NCI-H1694 treated with DMSO at 0.1 percent for 48 hours (cell line): ENCODE results near the gene CRMP1.

Experiments used
- DNase-seq: peaks from one replicate; lab custom pipeline; 2025; lab: John Stamatoyannopoulos, UW

The CRMP1 gene

GRCh38 chr4:5796976-5797375, 95.9 kb downstream of the CRMP1 start:
- no peak for DNase-seq

- no peak for DNase-seq
These were observed 97.3 kb downstream of the CRMP1 start for GRCh38 chr4:5795580-5795979.

DNA sequence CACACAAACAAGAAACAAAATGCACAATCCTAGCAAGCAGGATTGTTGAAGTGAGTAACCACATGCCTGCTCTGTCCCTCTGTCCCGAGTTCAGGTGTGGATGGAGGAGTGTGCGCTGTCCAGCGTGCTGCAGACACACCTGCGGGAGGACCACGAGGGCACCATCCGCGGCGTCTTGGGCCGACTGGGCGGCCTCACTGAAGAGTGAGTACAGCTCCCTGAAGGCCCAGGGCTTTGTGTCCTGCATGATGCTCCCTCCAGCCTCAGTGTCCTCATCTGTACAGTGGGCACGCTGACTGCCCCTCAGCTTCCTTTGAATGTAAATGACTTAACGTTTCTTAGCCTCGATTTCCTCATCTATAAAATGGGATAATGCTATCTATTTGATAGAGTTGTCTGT, 99.4 kb downstream of the CRMP1 start:
- DNase-seq = no peak

DNA sequence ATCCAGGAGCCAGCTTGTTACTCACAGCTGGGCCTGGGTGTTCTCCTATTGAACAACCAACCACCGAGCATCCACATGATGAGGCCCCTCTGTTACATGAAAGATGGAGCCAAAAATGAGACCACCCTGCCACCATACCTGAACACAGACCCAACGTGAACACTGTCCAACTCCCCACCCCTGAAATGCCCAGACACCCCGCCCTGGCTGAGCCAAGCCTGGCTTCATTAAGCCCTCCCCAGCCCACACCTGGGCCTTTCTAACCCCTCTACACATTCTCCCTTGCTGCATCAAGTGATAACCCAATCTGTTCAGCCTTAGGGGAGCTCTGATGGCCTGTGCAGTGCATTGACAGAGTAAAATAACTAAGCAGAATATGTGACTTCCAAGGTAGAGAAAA, 101.2 kb downstream of the CRMP1 start:
- DNase-seq = no peak

DNA sequence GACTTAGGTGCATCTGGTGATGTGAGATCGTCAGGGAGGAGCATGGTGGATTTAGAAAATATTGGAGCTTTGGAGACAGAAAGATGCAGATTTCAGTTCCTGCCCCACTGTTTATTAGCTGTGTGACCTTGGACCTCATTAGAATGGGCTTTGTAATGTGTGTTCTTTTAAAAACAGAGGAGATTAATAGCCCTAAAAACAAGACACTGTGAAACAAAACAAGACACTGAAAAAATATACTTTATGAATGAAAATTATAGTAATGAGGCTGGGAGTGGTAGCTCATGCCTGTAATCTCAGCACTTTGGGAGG, 102.4 kb downstream of the CRMP1 start:
- DNase-seq = no peak

DNA sequence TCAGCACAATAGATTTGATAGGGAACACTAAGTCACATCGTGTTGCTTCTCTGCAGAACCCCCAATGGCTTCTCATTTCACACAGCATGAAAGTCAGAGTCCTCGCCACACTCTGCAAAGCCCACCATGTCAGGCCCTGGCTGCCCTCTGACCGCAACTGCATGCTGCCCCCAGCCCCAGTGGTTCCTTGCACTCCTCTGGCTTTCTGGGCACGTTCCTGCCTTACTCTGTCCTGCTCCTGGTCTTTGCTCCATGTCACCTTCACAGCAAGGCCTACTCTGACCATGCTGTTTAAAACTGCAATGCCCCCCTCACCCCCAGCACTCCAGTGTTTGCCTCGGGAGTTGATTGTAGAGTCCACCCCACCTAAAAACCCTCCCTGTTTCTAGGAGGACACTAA, 103.7 kb downstream of the CRMP1 start:
- DNase-seq = no peak

DNA sequence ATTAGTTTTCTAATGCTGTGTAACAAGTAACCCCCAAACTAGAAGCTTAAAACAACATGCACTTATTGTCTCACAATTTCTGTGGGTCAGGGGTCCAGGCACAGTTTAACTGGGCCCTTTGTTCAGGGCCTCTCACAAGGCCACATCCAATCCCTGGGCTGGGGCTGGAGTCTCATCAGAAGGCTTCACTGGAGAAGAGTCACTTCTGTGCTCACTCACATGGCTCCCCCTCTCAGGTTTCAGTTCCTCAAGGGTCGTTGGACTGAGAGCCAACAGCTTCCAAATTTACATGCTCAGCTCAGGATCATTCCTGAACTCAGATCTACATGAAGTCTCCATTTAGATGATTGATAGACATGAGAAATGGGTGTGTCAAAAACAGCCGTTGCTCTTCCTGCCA, 104.7 kb downstream of the CRMP1 start:
- no peak for DNase-seq

- DNase-seq = no peak
These were observed 105.6 kb downstream of the CRMP1 start for GRCh38 chr4:5787311-5787710.

- DNase-seq = no peak
These were observed 106.8 kb downstream of the CRMP1 start for GRCh38 chr4:5785806-5786680.

DNA sequence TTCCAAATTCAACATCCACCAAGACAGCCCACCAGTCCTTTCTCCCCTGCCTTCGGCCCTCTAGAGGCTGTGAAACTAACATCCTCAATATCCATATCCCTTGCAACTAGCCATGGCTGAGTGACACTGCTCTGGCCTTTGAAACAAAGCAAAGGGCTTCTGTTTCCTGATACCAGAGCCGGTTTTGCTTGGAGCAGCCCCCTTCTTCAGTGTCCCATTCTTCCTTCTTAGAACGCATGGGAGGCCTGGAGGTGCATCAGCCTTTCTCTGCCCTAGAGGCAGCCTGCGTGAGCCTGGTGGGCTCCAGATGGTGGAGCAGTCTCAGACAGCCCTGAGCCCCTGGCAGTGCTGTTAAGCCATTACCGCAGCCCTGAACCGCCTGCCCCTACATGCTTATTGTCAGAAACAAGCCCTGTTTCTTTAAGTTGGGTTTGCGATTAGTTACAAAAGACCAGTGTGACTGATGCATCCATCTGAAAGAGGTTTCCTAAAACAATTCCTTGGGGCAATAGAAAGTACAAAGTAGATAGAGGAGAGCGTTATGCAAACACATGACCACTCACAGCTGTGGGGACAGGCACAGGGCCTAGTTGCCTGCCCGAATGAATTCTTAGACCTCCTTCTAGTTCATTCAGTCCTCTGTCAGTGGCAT, 107.8 kb downstream of the CRMP1 start:
- no peak for DNase-seq

GRCh38 chr4:5784021-5784420, 108.9 kb downstream of the CRMP1 start:
- no peak for DNase-seq

- no peak for DNase-seq
These were observed 109.4 kb downstream of the CRMP1 start for GRCh38 chr4:5783486-5783885.

DNA sequence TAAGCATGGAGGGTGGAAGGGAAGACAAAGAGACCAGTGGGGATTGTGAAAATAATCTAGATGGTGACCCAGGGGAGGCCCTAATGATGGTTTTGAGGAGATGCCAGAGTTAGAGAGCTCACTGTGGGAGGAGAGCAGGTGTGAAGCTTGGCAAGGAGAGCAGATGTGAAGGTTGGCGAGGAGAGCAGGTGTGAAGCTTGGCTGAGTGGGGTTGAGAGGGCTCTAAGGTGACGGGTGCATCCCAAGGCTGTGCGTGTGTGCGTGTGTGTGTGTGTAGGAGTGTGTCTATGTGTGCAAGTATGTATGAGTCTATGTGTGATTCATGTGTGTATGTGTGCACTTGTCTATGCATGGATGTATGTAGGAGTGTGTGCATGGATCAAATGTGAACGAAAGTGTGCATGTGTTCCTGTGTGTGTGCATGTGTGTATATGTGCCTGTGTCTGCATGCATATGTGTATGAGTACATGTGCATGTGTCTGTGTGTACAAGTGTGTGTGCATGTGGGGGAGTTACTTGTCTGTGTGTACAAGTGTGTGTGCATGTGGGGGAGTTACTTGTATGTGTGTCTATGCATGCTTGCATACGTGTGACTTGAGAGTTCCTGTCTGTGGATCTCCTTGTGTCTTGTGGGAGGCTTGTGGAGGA, 109.9 kb downstream of the CRMP1 start:
- no peak for DNase-seq

DNA sequence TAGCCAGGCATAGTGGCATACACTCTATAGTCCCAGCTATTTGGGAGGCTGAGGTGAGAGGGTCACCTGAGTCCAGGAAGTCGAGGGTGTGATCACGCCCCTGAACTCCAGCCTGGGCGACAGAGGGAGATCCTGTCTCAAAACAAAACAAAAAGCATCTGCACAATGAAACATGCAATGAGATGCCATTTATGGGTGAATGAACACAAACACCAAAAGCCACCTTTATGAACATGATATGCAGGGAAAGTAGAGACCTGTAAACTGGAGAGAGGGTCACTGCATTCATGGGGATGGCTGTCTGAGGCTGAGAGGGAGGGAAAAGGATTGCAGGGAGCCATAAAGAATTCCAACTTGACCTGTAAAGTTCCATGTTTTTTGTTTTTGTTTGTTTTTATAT, 111.2 kb downstream of the CRMP1 start:
- no peak for DNase-seq

DNA sequence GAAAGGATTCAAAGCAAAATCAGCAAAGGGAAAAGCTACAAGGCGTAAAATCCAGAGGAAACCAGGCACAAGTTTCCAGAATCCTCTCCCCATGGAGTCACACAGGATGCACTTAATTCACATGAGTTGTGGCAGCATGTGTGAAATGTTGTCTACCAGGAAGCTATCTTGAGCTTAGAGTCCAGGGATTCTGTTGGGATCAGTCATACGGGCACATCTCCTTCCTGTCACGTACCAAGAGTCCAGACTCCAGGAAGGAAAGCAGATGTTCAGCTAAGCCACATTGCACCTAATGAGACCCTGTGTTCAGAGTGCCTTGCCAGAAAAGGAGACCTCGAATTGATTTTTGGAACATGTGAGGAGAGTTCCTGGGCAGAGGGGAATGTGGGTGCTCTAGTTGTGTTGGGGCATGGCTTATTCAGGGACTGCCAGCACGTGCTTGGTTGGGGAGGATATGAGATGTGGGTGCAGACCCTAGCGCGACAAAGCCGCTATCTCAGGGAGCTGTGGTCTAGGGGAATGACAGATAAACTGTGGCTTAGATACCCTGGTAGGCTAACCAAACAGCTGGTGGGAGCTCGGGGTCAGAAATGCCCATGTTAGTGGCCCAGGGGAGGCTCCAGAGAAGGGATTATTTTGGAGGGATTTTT, 111.9 kb downstream of the CRMP1 start:
- DNase-seq = no peak

GRCh38 chr4:5776510-5776909, 116.4 kb downstream of the CRMP1 start:
- no peak for DNase-seq

GRCh38 chr4:5774416-5775036, 118.4 kb downstream of the CRMP1 start:
- DNase-seq = no peak

GRCh38 chr4:5773271-5773555, 119.7 kb downstream of the CRMP1 start:
- no peak for DNase-seq

DNA sequence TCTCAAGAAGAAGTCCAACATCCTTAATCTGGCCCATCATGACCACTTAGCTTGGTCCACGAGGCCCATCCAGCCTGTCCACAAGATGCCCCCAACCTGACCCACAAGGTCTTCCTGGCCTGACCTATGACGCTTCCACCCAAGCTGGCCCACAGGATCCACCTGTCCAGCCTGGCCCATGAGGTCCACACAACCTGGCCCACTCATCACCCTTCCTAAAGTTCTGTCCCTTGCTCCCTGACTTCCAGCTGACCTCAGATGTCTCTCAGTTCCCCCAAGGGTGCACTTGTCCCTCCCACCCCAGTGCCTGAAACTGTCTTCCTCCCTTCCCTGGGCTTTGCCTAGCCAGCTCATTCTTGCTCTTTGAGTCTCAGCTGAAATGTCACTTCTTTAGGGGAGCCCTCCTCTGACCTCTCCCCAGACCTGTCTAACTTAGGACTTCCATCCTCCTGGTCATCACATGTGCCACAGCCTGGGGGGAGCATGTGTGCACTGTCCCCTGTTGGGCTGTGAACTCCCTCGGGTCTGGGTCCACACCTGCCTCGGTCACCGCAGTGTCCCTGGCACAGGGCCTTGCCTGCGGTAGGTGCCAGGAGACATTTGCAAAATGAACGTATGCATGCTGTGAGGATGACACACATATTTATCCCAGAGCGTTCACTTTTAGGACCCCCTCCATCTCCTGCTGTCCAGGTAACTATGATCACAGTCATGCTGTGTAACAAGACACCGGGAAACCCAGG, 120.2 kb downstream of the CRMP1 start:
- no peak for DNase-seq
